ENCODE results near the gene DDX20.
"Not testable (repeated sequence)": the region's sequence is repeated elsewhere in the genome, so short reads cannot be mapped to it uniquely, and the experiment has no call there.

The DDX20 gene

DNA sequence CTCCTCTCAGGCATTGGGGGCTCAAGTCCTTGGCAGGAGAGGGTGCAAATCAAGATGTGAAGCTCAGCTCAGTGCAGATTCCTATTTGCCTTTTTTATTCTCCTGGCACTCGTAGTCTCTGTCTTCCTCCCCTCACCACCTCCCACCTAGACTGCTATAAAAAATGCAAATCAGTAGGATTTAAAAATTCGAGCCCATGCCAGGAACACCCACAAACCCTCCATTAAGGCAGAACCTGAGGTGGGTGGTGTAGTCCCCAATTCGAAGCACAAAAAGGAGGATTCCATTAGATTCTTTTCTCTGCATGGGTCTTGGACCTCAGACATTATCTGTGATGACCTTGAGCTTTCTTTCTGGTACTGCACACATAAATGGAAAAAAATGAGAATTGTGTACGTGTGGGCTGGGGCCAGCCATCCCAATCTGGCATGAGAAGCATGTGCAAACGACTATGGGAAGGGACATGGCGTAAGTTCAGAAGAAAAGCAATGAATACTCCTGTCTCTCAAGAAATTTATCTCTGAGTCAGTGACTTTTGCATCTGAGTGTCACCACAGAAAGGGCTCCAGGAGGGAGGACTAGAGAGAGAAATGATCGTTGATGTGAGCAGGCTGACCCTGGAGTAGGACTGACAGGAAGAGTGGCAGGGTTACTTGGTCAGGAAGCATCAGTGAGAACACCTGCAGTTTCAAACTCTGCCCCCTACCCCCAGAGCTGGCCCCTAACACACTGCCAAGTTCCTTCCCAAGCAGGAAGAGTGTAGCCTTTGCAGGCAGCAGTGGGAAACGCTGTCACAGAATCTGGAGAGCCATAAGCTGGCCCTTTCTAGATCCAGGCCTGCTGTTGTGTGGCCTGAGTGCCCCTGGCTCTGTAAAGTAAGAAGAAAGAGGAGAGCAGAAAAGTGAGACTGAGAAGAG lies 18.2 kb upstream of the DDX20 start:
- Mint-ChIP-seq H3K36me3 (ENCODE audit: low read depth) (peaks cover 12% of the 10 kb centered on the region), H3K4me1 (ENCODE audit: low read depth) (peaks cover 24% of the 10 kb centered on the region), H3K27me3 (peaks cover 40% of the 10 kb centered on the region), H3K4me3 (peak overlapping the region; percentile 46), H3K9me3 (no peaks in the 10 kb centered on the region), H3K27ac (peak overlapping the region; percentile 14)
- intact Hi-C loops (cut with micrococcal nuclease), result no loop called here

DNA sequence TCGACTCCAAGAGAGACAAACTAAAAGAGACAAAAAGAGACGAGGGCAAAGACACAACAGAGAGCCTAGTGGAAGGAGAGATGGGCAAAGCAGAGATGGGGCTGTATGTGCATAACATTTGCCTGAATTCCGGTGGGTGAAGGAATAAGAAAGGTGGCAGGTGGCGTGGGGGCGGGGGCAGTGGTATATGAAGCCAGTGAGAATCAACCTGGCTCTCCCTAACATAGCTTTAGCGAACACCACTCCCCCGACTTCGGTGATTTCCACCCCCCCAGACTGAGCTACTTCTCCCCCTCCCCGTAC lies 17.6 kb upstream of the DDX20 start:
- Mint-ChIP-seq H3K4me1 (ENCODE audit: low read depth) (peaks cover 24% of the 10 kb centered on the region), H3K4me3 (peak overlapping the region; percentile 82), H3K9me3 (no peaks in the 10 kb centered on the region), H3K27me3 (peaks cover 47% of the 10 kb centered on the region), H3K36me3 (ENCODE audit: low read depth) (peaks cover 12% of the 10 kb centered on the region), H3K27ac (peak overlapping the region; percentile 14)
- intact Hi-C loops (cut with micrococcal nuclease), result no loop called here

DNA sequence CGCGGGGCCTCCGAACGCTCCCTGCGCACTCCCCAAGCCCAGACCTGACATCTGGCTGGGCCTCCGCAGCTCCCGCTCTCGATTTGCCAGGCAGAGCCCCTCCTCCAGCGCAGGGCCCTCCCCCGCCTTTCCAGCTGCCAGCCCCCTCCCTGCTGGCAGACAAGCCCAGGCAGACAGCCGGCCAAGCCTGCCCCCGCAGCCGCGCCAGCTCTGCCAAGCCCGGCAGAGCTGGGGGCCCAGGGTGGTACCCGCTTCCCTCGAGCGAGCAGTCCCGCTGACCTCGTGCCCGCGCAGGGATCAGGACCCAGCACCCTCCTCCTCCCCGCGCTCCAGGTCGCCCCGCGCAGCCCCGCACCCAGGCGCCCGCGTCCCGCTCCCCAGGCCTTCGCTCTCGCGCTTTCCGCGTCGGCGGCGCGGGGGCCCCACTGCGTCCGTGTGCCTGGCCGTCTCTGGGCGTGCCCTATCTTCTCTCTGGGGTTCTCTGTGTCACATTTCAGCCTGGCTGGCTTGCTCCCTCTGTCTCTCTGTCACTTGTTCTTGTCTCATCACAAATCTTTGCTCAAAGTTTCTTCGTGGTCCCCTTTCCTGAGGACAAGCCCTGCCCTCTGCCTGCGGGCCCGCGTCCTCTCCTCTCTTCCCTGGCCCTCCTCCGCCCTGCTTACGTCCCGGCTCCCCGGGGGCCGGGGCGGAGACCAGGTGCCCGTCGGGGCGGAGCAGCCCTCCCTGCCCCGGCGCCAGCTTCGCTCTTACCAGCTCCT lies 17.1 kb upstream of the DDX20 start:
- Mint-ChIP-seq H3K36me3 (ENCODE audit: low read depth) (peaks cover 12% of the 10 kb centered on the region), H3K27me3 (peaks cover 52% of the 10 kb centered on the region), H3K9me3 (no peaks in the 10 kb centered on the region), H3K4me1 (ENCODE audit: low read depth) (peaks cover 24% of the 10 kb centered on the region), H3K4me3 (peak overlapping the region; percentile 82), H3K27ac (peak overlapping the region; percentile 84)
- intact Hi-C loops (cut with micrococcal nuclease), result no loop called here

DNA sequence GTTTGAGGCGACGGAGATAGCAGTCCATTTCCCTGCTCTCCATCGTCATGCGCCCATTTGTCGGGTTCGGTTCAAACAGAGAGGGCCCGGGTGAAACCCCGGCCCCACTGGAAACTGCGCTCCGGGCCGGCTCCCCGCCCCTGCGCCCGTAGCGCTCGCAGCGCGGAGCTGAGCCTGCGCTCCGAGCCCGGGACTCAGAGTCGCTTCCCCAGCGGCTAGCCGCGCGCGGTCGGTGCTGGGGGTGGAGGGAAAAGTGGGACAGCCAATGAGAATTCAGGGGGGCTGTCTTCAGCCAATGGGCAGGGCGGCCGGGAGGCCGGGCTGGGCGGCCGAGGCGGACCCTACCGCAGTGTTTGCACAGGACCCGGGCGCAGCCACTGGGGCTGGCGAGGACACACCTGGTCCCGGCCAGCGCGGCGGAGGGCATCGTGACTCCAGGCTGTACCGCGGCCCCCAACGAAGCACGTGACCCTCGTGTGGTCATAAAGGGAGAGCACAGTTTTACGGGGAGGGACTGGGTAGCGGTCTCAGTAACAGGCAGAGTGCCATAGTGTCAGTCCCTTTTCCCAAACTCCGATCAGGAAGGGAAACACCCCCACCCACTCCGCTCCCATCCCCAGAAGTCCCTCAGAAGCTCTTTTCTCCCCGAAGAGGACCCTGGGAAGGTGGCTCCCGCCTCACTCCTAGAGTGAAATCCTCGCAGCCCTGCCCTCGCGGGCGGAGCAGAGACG lies 16.3 kb upstream of the DDX20 start, which contains the start of gene INKA2:
TSS of gene INKA2 (minus strand) at position 202 of the 731 bp plus-strand sequence. CDS start at position 49, 153 bp downstream.
- Mint-ChIP-seq H3K27ac (peak within 1 kb of the TSS; percentile 84), H3K27me3 (peaks cover 56% of the 10 kb centered on the region), H3K9me3 (no peaks in the 10 kb centered on the region), H3K4me1 (ENCODE audit: low read depth) (peaks cover 24% of the 10 kb centered on the region), H3K4me3 (peak within 1 kb of the TSS; percentile 82), H3K36me3 (ENCODE audit: low read depth) (peaks cover 12% of the 10 kb centered on the region)
- intact Hi-C loops (cut with micrococcal nuclease), result no loop called here

DNA sequence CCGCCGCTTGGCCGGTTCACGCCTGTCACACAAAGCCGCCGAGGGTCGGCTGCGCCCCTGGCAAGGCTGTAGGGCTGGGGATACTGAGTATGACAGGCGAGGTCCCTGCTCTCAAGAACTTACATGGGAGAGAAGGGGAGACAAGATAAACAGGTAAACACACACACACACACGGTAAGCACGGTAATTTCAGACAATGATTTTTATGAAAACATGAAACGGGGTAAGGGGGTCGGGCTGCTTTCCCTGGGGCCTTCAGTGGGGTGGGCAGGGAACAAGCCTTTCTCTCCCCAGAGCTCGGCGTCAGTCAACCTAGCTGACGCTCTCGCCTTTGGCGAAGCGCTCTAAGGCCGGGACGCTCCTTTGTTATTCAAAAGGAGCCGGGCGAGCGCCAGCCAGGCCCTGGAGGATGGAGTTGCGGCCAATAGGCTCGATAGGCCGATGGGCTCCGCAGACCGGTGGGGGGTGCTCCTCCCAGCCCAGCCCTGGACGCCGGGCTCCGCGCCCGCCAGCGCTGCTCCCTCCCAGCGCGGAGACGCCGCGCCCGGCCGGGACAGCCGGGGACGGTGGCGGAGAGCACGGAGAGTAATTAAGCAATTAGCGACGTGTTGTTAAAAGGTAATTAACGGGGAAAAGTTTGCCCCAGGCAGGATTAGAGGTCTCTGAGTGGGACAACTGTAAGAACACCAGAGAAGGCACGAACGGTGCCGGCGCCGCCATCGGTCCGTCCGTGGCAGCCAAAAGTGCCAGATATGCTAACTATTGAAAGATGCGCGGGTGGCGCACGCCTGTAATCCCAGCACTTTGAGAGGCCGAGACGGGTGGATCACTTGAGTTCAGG lies 15.6 kb upstream of the DDX20 start:
- peak overlapping the region; percentile 84 for H3K27ac Mint-ChIP-seq
- H3K4me1 Mint-ChIP-seq (ENCODE audit: low read depth), result peaks cover 24% of the 10 kb centered on the region
- H3K36me3 Mint-ChIP-seq (ENCODE audit: low read depth), result peaks cover 12% of the 10 kb centered on the region
- H3K9me3 Mint-ChIP-seq, result no peaks in the 10 kb centered on the region
- H3K4me3 Mint-ChIP-seq, result peak overlapping the region; percentile 82
- H3K27me3 Mint-ChIP-seq, result peaks cover 58% of the 10 kb centered on the region
- intact Hi-C loops (cut with micrococcal nuclease), result no loop called here

GRCh38 chr1:111742292-111742691 lies 13.4 kb upstream of the DDX20 start:
- intact Hi-C loops (cut with micrococcal nuclease); H3K4me3 Mint-ChIP-seq; H3K9me3 Mint-ChIP-seq; H3K27ac Mint-ChIP-seq: not testable (repeated sequence)
- Mint-ChIP-seq H3K36me3 (ENCODE audit: low read depth) (peaks cover 12% of the 10 kb centered on the region), H3K27me3 (peaks cover 58% of the 10 kb centered on the region), H3K4me1 (ENCODE audit: low read depth) (peaks cover 32% of the 10 kb centered on the region)

DNA sequence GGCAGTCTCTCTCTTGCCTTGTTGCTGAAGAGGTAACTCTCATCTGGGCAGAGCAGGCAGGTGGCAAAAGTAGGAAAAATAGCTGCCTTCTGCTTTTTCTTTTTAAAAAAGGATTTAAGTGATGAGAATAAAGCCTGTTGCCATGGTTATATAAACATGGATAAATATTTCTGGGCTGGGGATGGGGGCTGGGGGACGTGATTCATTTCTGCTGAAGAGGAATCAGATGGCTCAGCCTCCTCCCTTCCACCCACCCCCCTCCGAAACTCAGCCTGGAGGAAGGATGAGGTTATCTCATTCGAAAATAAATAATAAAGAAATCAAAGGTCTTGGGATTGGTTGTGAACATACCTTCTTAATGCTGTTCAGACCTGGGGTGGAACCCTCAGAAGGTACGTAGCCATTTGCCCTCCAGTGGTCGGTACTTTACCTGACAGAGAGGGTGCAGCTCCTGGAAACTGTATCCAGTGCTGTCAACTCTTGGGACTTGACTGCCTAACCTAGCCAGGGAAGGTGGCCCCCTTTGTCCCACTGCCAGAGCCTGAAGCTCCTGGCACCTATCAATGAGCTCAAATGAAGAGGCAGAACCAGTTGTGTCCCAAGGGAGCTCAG lies 12.7 kb upstream of the DDX20 start:
- H3K9me3 Mint-ChIP-seq, result no peaks in the 10 kb centered on the region
- H3K4me1 Mint-ChIP-seq (ENCODE audit: low read depth), result peaks cover 38% of the 10 kb centered on the region
- H3K27ac Mint-ChIP-seq, result no peak overlapping the region
- H3K36me3 Mint-ChIP-seq (ENCODE audit: low read depth), result peaks cover 12% of the 10 kb centered on the region
- H3K27me3 Mint-ChIP-seq, result peaks cover 51% of the 10 kb centered on the region
- H3K4me3 Mint-ChIP-seq, result no peak overlapping the region
- intact Hi-C loops (cut with micrococcal nuclease), result no loop called here

DNA sequence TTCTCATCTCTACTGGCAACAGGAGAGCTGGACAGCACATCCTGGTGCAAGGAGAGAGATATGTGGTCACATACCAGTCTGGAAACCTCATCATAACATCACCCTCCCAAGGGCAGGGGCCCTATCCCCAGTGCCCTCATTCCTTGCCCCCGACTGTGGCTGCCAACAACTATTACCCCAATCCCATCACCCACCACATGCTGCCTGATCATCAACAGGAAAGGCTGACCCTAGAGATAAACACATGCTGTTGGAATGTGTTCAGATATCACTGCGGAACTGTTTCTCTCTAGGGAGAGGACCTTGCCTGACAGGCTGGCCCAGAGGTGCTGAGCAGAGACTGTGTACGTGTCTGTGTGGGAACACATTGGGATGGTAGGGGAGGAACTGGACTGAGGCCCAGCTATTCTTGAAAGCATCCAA lies 12.0 kb upstream of the DDX20 start:
- intact Hi-C loops (cut with micrococcal nuclease), result no loop called here
- H3K27ac Mint-ChIP-seq, result no peak overlapping the region

DNA sequence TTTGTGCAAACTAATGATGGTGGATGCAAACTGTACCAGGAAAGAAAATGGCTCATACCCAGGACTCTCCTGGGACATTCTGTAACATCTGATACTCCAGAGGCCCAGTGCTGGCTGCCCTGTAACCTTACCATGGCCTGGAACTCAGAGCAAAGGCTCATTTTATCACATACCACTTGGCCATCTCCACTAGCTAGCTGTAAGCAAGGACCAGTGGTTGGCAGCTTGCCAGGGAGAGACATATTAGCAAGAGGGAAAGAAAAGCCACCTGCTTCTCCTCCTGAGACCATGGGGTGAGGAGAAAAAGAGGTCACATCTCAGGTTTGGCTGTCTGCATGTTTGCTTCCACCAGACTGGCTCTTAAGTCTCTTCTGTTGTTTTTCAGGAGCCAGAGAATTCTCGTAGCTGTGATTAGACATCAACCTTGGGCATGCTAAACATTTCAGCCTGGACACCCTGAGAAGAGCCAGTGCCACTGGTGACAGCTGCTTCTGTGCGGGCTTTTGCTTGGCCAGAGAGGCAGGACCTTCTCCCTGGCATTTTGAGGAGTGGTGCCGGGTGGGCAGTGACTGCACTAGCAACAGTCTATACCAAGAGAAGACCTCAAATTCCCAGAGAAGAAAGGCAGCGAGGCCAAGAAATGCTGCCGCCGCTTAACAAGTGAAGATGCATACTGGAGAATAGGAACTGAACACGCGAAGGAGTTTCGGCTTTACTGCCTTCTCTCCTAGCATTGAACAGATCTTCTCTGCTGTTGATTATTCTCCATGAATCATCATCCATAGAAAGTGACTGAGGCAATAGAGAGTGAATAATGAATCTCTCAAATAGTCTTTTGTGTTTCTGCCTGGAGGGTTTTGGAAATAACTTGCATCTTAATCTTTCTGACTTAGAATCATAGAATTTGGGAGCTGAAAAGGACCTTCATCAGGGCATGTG lies 9.8 kb upstream of the DDX20 start:
- H3K9me3 Mint-ChIP-seq, result no peaks in the 10 kb centered on the region
- H3K4me3 Mint-ChIP-seq, result no peak overlapping the region
- H3K27ac Mint-ChIP-seq, result no peak overlapping the region
- intact Hi-C loops (cut with micrococcal nuclease), result loop anchor here (2.0 kb wide), 1 partner anchor 265 kb away; no protein-coding TSS in a partner anchor
- peaks cover 32% of the 10 kb centered on the region for H3K4me1 Mint-ChIP-seq (ENCODE audit: low read depth)
- H3K36me3 Mint-ChIP-seq (ENCODE audit: low read depth), result no peaks in the 10 kb centered on the region
- peaks cover 33% of the 10 kb centered on the region for H3K27me3 Mint-ChIP-seq

More for the DNA sequence above, 12.0 kb upstream of the DDX20 start:
- Mint-ChIP-seq H3K27me3 (peaks cover 49% of the 10 kb centered on the region), H3K36me3 (ENCODE audit: low read depth) (peaks cover 10% of the 10 kb centered on the region), H3K4me1 (ENCODE audit: low read depth) (peaks cover 40% of the 10 kb centered on the region), H3K4me3 (no peak overlapping the region), H3K9me3 (no peaks in the 10 kb centered on the region)

- no peaks in the 10 kb centered on the region for H3K36me3 Mint-ChIP-seq (ENCODE audit: low read depth)
- peak overlapping the region; percentile 13 for H3K27ac Mint-ChIP-seq
- H3K27me3 Mint-ChIP-seq, result peaks cover 27% of the 10 kb centered on the region
- peaks cover 32% of the 10 kb centered on the region for H3K4me1 Mint-ChIP-seq (ENCODE audit: low read depth)
- H3K4me3 Mint-ChIP-seq, result no peak overlapping the region
- no peaks in the 10 kb centered on the region for H3K9me3 Mint-ChIP-seq
- intact Hi-C loops (cut with micrococcal nuclease), result loop anchor here (2.0 kb wide), 1 partner anchor 266 kb away; no protein-coding TSS in a partner anchor
These were observed 9.1 kb upstream of the DDX20 start for GRCh38 chr1:111746614-111746999.

DNA sequence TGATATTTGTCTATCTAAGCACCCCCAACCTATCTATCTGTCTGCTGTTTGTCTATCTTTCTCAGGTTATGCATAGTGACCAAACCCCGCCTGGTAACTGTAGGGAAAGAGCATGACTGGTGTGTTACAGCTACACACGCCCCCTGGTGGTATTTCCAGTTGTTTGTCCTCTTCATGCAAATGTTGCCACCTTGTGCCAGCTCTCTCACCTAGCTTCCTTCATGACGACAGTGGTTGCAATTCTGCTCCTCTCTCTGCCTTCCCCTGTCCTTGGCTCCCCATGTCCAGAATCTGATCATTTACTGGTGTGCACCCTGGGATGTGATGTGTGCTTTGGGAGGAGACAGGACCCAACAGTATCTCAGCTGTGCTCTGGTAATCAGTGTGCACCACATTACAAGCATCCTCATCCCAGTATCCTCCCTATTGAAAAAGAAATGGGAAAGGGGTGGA lies 8.4 kb upstream of the DDX20 start:
- Mint-ChIP-seq H3K27ac (peak overlapping the region; percentile 13), H3K27me3 (peaks cover 20% of the 10 kb centered on the region), H3K9me3 (no peaks in the 10 kb centered on the region), H3K4me1 (ENCODE audit: low read depth) (peaks cover 39% of the 10 kb centered on the region), H3K36me3 (ENCODE audit: low read depth) (no peaks in the 10 kb centered on the region), H3K4me3 (no peak overlapping the region)
- intact Hi-C loops (cut with micrococcal nuclease), result loop anchor here (1.0 to 2.0 kb wide), 2 partner anchors 32 to 267 kb away; no protein-coding TSS in a partner anchor

DNA sequence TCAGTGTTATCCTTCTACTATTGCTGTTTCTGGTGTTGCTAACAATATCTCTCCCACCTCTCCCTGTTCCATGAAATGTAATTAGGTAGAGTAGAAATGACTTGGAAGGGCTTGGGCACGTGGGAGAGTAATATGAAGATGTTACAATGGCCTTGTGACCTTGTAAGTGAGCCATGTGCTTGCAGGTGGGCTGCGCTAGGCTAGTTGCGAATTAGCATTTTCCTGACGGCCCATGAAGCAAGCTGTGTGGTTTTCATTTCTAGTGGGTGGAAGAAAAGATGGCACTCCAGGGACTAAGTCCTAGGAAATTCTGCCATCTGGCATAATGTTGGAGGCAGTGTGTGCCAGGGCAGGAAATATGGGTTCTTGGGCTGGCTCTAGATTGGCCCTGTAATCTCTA lies 7.8 kb upstream of the DDX20 start:
- Mint-ChIP-seq H3K36me3 (ENCODE audit: low read depth) (no peaks in the 10 kb centered on the region), H3K27me3 (peaks cover 13% of the 10 kb centered on the region), H3K27ac (no peak overlapping the region), H3K4me1 (ENCODE audit: low read depth) (peaks cover 42% of the 10 kb centered on the region), H3K9me3 (no peaks in the 10 kb centered on the region), H3K4me3 (no peak overlapping the region)
- intact Hi-C loops (cut with micrococcal nuclease), result loop anchor here (1.0 to 2.0 kb wide), 2 partner anchors 33 to 267 kb away; no protein-coding TSS in a partner anchor
